Loucy (cell line): ENCODE results near the gene CIB4.

ENCODE experiments used
- EZH2phosphoT487 ChIP-seq: fragments of 200-600 bp; IDR thresholded peaks from 2 replicates; pipeline ENCODE4 v1.6.1; 2018; ENCODE audit warnings: antibody characterized with exemption, mild to moderate bottlenecking, moderate library complexity, borderline replicate concordance
- TF ChIP-seq, protein P1 (sequence below): fragments of 200-600 bp; sonication (generic); conservative IDR thresholded peaks from 2 replicates; pipeline ENCODE4 v1.5.1; 2014; ENCODE audit warnings: mild to moderate bottlenecking, antibody characterized with exemption, low read length

DNA sequence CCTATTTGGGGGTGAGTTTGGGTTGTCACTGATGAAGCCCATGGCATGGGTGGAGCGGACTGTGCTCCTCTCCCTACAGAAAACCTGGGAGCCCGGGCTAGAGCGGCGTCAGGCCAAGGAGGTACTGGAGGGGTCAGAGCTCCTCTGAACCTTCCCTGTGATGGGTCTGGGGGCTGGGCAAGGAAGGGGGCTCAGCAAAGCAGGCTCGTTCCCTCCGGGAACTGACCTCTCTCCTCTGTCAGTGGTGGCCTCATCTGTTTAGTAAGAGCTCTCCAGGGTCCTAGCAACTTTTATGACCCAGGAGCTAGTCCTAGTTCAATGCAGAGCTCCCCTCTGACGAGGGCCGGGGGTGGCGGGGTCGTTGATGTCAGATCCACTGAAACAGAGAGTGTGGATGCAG, 100.9 kb downstream of the CIB4 start:
- TF ChIP-seq, protein P1, sequence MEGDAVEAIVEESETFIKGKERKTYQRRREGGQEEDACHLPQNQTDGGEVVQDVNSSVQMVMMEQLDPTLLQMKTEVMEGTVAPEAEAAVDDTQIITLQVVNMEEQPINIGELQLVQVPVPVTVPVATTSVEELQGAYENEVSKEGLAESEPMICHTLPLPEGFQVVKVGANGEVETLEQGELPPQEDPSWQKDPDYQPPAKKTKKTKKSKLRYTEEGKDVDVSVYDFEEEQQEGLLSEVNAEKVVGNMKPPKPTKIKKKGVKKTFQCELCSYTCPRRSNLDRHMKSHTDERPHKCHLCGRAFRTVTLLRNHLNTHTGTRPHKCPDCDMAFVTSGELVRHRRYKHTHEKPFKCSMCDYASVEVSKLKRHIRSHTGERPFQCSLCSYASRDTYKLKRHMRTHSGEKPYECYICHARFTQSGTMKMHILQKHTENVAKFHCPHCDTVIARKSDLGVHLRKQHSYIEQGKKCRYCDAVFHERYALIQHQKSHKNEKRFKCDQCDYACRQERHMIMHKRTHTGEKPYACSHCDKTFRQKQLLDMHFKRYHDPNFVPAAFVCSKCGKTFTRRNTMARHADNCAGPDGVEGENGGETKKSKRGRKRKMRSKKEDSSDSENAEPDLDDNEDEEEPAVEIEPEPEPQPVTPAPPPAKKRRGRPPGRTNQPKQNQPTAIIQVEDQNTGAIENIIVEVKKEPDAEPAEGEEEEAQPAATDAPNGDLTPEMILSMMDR = no peak
- no peak for TF ChIP-seq EZH2phosphoT487
